H9 (cell line): ENCODE data around the gene DNAJB4. TPM values are rescaled to one million over a fixed set of nuclear protein-coding genes. Genes with fewer than 3 reads are reported as not detected.

Experiments
- DNase-seq: peaks from one replicate; pipeline ENCODE4 v3.0.0-alpha.2; 2017
- H2AFZ ChIP-seq: one replicate; pipeline ENCODE4 v1.6.1; 2013; ENCODE audit warnings: mild to moderate bottlenecking, low read length, control low read depth, moderate library complexity
- H2AK5ac ChIP-seq: 2 replicates; pipeline ENCODE4 v1.6.1; 2013; ENCODE audit warnings: low read length, control low read depth, mixed read lengths; ENCODE audit not compliant: insufficient read length
- H2BK120ac ChIP-seq: one replicate; pipeline ENCODE4 v1.6.1; 2013; ENCODE audit warnings: low read depth, mild to moderate bottlenecking, low read length, control low read depth, inconsistent platforms; ENCODE audit not compliant: poor library complexity, severe bottlenecking
- H2BK12ac ChIP-seq: 2 replicates; pipeline ENCODE4 v1.6.1; 2013; ENCODE audit warnings: low read length, control low read depth, mixed read lengths, low read depth; ENCODE audit not compliant: insufficient read length
- H2BK15ac ChIP-seq: 2 replicates; pipeline ENCODE4 v1.6.1; 2013; ENCODE audit warnings: low read depth, low read length, control low read depth
- H2BK20ac ChIP-seq: one replicate; pipeline ENCODE4 v1.6.1; 2013; ENCODE audit warnings: low read depth, mild to moderate bottlenecking, low read length, control low read depth, inconsistent platforms; ENCODE audit not compliant: poor library complexity, severe bottlenecking
- H2BK5ac ChIP-seq: 2 replicates; pipeline ENCODE4 v1.6.1; 2013; ENCODE audit warnings: low read length, control low read depth, mixed read lengths; ENCODE audit not compliant: insufficient read length
- H3K14ac ChIP-seq: 2 replicates; pipeline ENCODE4 v1.6.1; 2013; ENCODE audit warnings: low read length, control low read depth; ENCODE audit not compliant: insufficient read depth
- H3K18ac ChIP-seq: 2 replicates; pipeline ENCODE4 v1.6.1; 2013; ENCODE audit warnings: low read depth, mild to moderate bottlenecking, mixed read lengths, low read length, control low read depth; ENCODE audit not compliant: insufficient read length
- H3K23ac ChIP-seq: 2 replicates; pipeline ENCODE4 v1.6.1; 2013; ENCODE audit warnings: low read length, control low read depth, mixed read lengths, low read depth; ENCODE audit not compliant: insufficient read length
- H3K23me2 ChIP-seq: 2 replicates; pipeline ENCODE4 v1.6.1; 2013; ENCODE audit warnings: low read depth, mild to moderate bottlenecking, mixed read lengths, low read length, control low read depth; ENCODE audit not compliant: insufficient read length, poor library complexity, severe bottlenecking
- H3K27ac ChIP-seq: 2 replicates; pipeline ENCODE4 v1.5.1; 2013; ENCODE audit warnings: low read length, control low read depth, mixed read lengths, low read depth; ENCODE audit not compliant: insufficient read length
- H3K27me3 ChIP-seq: 2 replicates; pipeline ENCODE4 v1.6.1; 2013; ENCODE audit warnings: low read length, control low read depth, inconsistent platforms; ENCODE audit not compliant: insufficient read depth
- H3K4ac ChIP-seq: 2 replicates; pipeline ENCODE4 v1.6.1; 2013; ENCODE audit warnings: low read depth, mild to moderate bottlenecking, control low read depth, inconsistent platforms, low read length, moderate library complexity
- H3K4me1 ChIP-seq: 2 replicates; pipeline ENCODE4 v1.6.1; 2013; ENCODE audit warnings: low read length, control low read depth, inconsistent platforms; ENCODE audit not compliant: insufficient read depth
- H3K4me2 ChIP-seq: 2 replicates; pipeline ENCODE4 v1.6.1; 2013; ENCODE audit warnings: low read length, control low read depth, mixed read lengths; ENCODE audit not compliant: insufficient read length, insufficient read depth
- H3K56ac ChIP-seq: 2 replicates; pipeline ENCODE4 v1.6.1; 2013; ENCODE audit warnings: low read depth, mild to moderate bottlenecking, mixed read lengths, low read length, control low read depth; ENCODE audit not compliant: insufficient read length
- H3K79me1 ChIP-seq: 2 replicates; pipeline ENCODE4 v1.6.1; 2013; ENCODE audit warnings: low read depth, mild to moderate bottlenecking, moderate library complexity, low read length, control low read depth, inconsistent platforms; ENCODE audit not compliant: insufficient read depth, poor library complexity, severe bottlenecking
- H3K79me2 ChIP-seq: 2 replicates; pipeline ENCODE4 v1.6.1; 2013; ENCODE audit warnings: low read length, control low read depth, inconsistent platforms; ENCODE audit not compliant: insufficient read depth
- H3K9ac ChIP-seq: 2 replicates; pipeline ENCODE4 v1.6.1; 2013; ENCODE audit warnings: low read length, control low read depth, mixed read lengths; ENCODE audit not compliant: insufficient read length; ENCODE audit errors: extremely low read depth
- H3K9me3 ChIP-seq: one replicate; pipeline ENCODE4 v1.6.1; 2013; ENCODE audit warnings: low read depth, low read length, inconsistent platforms; ENCODE audit not compliant: control insufficient read depth
- H3T11ph ChIP-seq: one replicate; pipeline ENCODE4 v1.6.1; 2013; ENCODE audit warnings: mild to moderate bottlenecking, low read length, control low read depth, inconsistent platforms
- H4K20me1 ChIP-seq: one replicate; pipeline ENCODE4 v1.6.1; 2013; ENCODE audit not compliant: control insufficient read depth, insufficient read length, insufficient read depth
- H4K5ac ChIP-seq: 2 replicates; pipeline ENCODE4 v1.6.1; 2013; ENCODE audit warnings: low read depth, mild to moderate bottlenecking, mixed read lengths, low read length, control low read depth; ENCODE audit not compliant: insufficient read length
- H4K8ac ChIP-seq: replicated peaks from 2 replicates; pipeline ENCODE4 v1.6.1; 2013; ENCODE audit warnings: low read length, control low read depth, mixed read lengths, low read depth; ENCODE audit not compliant: insufficient read length
- H4K91ac ChIP-seq: 2 replicates; pipeline ENCODE4 v1.6.1; 2013; ENCODE audit warnings: low read depth, mild to moderate bottlenecking, moderate library complexity, mixed read lengths, low read length, control low read depth; ENCODE audit not compliant: insufficient read length
- H3K27ac Mint-ChIP-seq, 3 experiments: 2 replicates in 2 of 3; 3 replicates in 1 of 3; pipeline ENCODE4 v1.8.0; 2020 to 2021; ENCODE audit warnings: mixed read lengths in 3 of 3, mild to moderate bottlenecking in 1 of 3, moderate library complexity in 1 of 3
- H3K27me3 Mint-ChIP-seq: 2 replicates; pipeline ENCODE4 v1.8.0; 2021; ENCODE audit warnings: low read depth, mild to moderate bottlenecking, moderate library complexity, mixed read lengths
- H3K36me3 Mint-ChIP-seq, 3 experiments: 2 replicates in 2 of 3; 3 replicates in 1 of 3; pipeline ENCODE4 v1.8.0; 2020 to 2021; ENCODE audit warnings: low read depth in 3 of 3, mixed read lengths in 3 of 3; ENCODE audit not compliant: insufficient read depth in 1 of 3
- H3K4me1 Mint-ChIP-seq, 2 experiments: 2 replicates each; pipeline ENCODE4 v1.8.0; 2020; ENCODE audit warnings: mixed read lengths in 2 of 2
- H3K4me3 Mint-ChIP-seq, 2 experiments: 2 replicates in 1 of 2; 3 replicates in 1 of 2; pipeline ENCODE4 v1.8.0; 2020 to 2021; ENCODE audit warnings: mild to moderate bottlenecking in 2 of 2, mixed read lengths in 2 of 2, moderate library complexity in 1 of 2
- H3K9me3 Mint-ChIP-seq, 2 experiments: 2 replicates in 1 of 2; 3 replicates in 1 of 2; pipeline ENCODE4 v1.8.0; 2020; ENCODE audit warnings: mild to moderate bottlenecking in 2 of 2, mixed read lengths in 2 of 2, moderate library complexity in 1 of 2
- WGBS: extraction: QIAGEN DNeasy Blood & Tissue Kit; methylation state at CpG from one replicate; pipeline ENCODE4 v1.1.7; 2013; ENCODE audit warnings: missing lambda C conversion rate, low lambda C conversion rate, mixed read lengths; ENCODE audit not compliant: insufficient read length; ENCODE audit errors: extremely low coverage; 5-methylcytosine and 5-hydroxymethylcytosine counted together
- total RNA-seq: library from RNA; stranded (reverse); gene quantifications from 2 replicates; pipeline ENCODE4 v1.2.1, GENCODE V29; 2021
- TF ChIP-seq, protein P1 (sequence below): fragments of 200-600 bp; sonication (generic); conservative IDR thresholded peaks from 3 replicates; pipeline ENCODE4 v1.8.0; 2021; ENCODE audit warnings: antibody characterized with exemption, mild to moderate bottlenecking

DNAJB4 gene
- total RNA-seq, 1 experiment from 2014 or later: 8.1 TPM

DNA sequence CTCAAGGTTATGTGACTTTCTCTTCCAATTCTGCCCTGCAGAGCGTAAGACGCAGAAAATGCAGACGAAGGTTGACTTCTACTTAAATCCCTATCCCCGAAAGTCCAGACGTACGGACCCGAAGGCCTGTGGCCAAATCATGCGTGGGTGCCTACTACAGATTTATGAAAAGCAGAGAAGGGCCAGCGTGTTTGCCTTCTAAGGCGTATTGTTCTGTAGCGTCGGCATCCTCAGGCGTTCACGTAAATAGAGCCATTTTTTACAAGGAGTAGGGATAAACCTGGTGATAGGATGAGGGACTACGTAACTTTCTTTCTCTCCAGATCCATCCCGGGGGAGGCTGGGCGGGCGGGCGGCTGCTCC lies 40.8 kb downstream of the DNAJB4 start:
- Histone ChIP-seq H3K27me3 (peaks cover 3% of the 10 kb centered on the region; the same call in 1 of the 2 replicates), H3K14ac (peak overlapping the region; percentile 50; the same call in 1 of the 2 replicates), H3K18ac (peak overlapping the region; percentile 96), H4K91ac (no peak overlapping the region), H4K20me1 (no peaks in the 10 kb centered on the region), H3K79me1 (no peaks in the 10 kb centered on the region), H3K9ac (peak overlapping the region; percentile 28), H3K27ac (no peak overlapping the region), H4K8ac (no peak overlapping the region), H3K79me2 (no peaks in the 10 kb centered on the region), H2BK15ac (no peak overlapping the region), H2BK12ac (no peak overlapping the region), H3T11ph (no peak overlapping the region), H4K5ac (no peak overlapping the region), H2BK20ac (no peak overlapping the region), H3K4me1 (peaks cover 2% of the 10 kb centered on the region; the same call in 1 of the 2 replicates), H3K23ac (no peak overlapping the region), H3K4ac (no peak overlapping the region), H2BK5ac (no peak overlapping the region), H3K9me3 (no peaks in the 10 kb centered on the region), H2BK120ac (no peak overlapping the region), H2AK5ac (no peak overlapping the region), H3K23me2 (peaks cover 7% of the 10 kb centered on the region), H3K4me2 (peak overlapping the region; percentile 72), H2AFZ (no peak overlapping the region), H3K56ac (no peak overlapping the region)
- DNase-seq: no peak
- no CpG with 5 or more reads among the region's 19 CpGs for WGBS
- H3K27me3 Mint-ChIP-seq: peaks cover 48% of the 10 kb centered on the region
- TF ChIP-seq, protein P1, sequence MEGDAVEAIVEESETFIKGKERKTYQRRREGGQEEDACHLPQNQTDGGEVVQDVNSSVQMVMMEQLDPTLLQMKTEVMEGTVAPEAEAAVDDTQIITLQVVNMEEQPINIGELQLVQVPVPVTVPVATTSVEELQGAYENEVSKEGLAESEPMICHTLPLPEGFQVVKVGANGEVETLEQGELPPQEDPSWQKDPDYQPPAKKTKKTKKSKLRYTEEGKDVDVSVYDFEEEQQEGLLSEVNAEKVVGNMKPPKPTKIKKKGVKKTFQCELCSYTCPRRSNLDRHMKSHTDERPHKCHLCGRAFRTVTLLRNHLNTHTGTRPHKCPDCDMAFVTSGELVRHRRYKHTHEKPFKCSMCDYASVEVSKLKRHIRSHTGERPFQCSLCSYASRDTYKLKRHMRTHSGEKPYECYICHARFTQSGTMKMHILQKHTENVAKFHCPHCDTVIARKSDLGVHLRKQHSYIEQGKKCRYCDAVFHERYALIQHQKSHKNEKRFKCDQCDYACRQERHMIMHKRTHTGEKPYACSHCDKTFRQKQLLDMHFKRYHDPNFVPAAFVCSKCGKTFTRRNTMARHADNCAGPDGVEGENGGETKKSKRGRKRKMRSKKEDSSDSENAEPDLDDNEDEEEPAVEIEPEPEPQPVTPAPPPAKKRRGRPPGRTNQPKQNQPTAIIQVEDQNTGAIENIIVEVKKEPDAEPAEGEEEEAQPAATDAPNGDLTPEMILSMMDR: no peak
- H3K27ac Mint-ChIP-seq: no peak overlapping the region
- H3K4me3 Mint-ChIP-seq: peak overlapping the region; percentile 87 to 90
- H3K36me3 Mint-ChIP-seq: no peaks in the 10 kb centered on the region; a peak in 1 of 7 replicates
- H3K9me3 Mint-ChIP-seq: no peaks in the 10 kb centered on the region
- H3K4me1 Mint-ChIP-seq: peaks cover 18 to 22% of the 10 kb centered on the region in 2 experiments
